Stimulated activated CD4-positive, alpha-beta T cell treated with anti-CD3 and anti-CD28 coated beads, Interleukin-4, amount 100 ng/mL, for 1 hour (primary cell): ENCODE data around the gene MIEF2.
"Not testable (repeated sequence)": the region's sequence is repeated elsewhere in the genome, so short reads cannot be mapped to it uniquely, and the experiment has no call there.

Experiments
- DNase-seq: peaks from one replicate; pipeline ENCODE4 v3.0.0-alpha.2; 2020

The MIEF2 gene

DNA sequence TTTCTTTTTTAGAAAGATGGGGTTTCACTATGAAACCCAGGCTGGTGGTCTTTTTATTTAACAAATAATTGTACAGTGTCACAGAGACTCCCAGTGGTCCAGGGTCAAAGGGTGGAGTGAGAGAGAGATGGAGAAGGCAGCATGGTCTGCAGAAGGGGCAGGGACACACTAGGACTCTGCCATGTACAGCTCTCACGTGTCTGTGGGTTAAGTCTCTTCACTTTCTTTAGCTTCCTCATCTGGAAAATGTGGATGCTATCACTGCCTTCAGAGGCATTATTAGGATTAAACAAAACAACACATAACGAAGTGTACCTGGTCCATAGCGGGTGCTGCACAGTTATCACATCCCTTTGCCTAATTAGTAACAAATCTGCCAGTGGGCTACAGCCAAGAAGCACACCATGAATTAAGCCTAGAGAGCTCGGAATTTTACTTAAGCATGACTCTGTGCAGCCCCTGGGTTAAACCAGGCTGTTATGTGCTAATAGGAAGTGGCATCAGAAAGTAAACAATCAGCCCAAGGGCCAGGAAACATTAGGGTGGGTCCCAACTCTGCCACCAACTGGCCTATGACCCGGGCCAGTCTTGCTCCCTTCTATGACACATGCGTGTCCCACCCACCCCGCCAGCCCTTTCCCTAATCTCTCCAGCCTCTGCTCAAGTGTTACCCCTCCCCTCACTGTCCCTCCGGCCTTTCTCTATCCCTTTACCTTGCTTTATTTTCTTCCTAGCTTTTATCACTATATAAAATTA is 40.4 kb downstream of the MIEF2 start:
- no peak for DNase-seq

GRCh38 chr17:18303206-18303605 is 42.7 kb downstream of the MIEF2 start:
- not testable (repeated sequence) for DNase-seq

DNA sequence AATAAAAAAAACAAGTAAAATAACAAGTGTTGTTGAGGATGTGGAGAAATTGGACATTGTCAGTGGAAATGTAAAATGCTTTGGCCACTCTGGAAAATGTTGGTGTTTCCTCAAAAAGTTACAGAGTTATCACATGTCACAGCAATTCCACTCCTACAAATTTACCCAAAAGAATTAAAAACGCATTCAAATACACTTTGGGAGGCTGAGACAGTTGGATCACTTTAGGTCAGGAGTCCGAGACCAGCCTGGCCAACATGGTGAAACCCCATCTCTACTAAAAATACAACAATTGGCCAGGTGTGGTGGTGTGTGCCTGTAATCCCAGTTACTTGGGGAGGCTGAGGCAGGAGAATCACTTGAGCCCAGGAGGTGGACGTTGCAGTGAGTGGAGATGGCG is 48.7 kb downstream of the MIEF2 start:
- no peak for DNase-seq

- no peak for DNase-seq
These were observed 53.7 kb downstream of the MIEF2 start for GRCh38 chr17:18314059-18314730.

DNA sequence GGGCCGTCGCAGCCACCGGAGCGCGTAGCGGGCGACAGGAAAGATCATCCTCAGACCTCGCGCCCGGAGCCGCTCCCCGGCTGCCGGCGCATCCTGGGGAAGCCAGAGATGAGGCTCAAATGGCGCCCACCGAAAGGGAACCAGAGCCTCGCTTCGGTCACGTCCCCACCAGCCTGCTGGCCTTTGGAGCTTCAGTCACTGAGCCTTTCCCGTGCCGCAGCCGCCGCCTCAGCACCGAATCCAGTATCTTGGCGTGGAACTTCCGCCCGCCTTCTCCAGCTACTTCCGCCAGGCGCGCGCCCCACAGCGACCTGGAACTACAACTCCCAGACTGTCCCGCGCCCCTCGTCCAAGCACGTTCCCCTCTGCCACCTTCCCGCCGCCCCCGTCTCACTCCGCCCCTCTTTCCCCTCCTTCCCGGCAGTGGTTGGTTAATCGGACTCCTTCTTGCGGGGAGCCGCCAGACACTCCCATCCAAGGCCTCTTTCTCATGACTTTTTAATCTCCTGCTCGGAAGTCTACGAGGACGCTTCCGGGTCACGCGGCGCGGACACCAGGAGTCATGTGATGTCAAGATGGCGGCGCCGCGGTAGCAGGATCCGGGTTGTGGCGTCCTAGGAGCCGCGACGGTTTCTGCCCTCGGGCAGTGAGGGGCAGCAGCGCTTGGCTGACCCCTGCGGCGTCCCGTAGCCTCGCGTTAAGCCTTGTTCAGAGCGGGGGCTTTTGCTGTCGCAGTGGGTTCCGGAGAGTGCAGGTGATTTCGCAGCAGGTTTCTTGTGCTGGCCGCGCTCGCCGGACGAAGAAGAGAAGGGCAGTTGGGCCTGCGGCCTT is 54.5 kb downstream of the MIEF2 start, which contains the start of the genes SMCR8 and TOP3A:
Gene SMCR8, plus strand, starts transcription at position 563 of the 831 bp plus-strand sequence. CDS start 497 bp downstream, outside the sequence.
Gene TOP3A, minus strand, starts transcription at position 264 of the 831 bp plus-strand sequence. Its CDS starts 216 bp downstream, at position 48.
- peak; percentile 98 for DNase-seq

DNA sequence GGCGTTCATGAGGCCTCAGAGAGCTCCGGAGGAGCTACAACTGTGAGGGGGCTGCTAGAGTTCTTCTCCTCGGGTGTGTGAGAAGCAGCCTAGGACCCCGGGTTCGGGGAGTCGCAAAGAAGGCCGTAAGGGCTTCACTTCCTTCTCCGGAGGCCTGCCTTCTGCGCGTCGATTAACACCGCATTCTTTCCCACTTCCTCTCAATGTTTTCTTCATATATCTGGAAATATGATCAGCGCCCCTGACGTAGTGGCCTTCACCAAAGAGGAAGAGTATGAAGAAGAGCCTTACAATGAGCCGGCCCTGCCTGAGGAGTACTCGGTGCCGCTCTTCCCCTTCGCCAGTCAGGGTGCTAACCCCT is 55.1 kb downstream of the MIEF2 start:
- no peak for DNase-seq

- DNase-seq = no peak
These were observed 55.5 kb downstream of the MIEF2 start for GRCh38 chr17:18315961-18316360.
